Panc1 (cell line): ENCODE results near the gene ZHX3. TPM values are rescaled to one million over a fixed set of nuclear protein-coding genes. Genes with fewer than 3 reads are reported as not detected.

ENCODE experiments used
- ATAC-seq: fragments of 200-7000 bp; cut with Tn5 transposase; 2 replicates; pipeline ENCODE4 v1.9.1; 2020; ENCODE audit warnings: mild to moderate bottlenecking, moderate library complexity
- BruUV-seq: library from RNA; stranded (reverse); fragments of 400-500 nt; replicated peaks from 2 replicates; lab custom pipeline; 2021; lab: Mats Ljungman, UMichigan
- CTCF ChIA-PET: fragments of 300-600 bp; sonication (Branson Sonifier 250); formaldehyde crosslinking; loops from one replicate; lab custom pipeline; 2022; ENCODE audit warnings: antibody characterized with exemption; lab: Charles Lee
- POLR2A ChIA-PET: fragments of 300-600 bp; sonication (Branson Sonifier 250); formaldehyde crosslinking; loops from one replicate; lab custom pipeline; 2022; ENCODE audit warnings: antibody characterized with exemption; lab: Charles Lee
- DNase-seq: peaks from one replicate; pipeline ENCODE4 v3.0.0-alpha.2; 2010; ENCODE audit warnings: low read depth, low spot score
- H3K27ac ChIP-seq: 2 replicates; pipeline ENCODE4 v1.5.1; 2011; ENCODE audit warnings: mild to moderate bottlenecking, low read length, inconsistent platforms
- H3K27me3 ChIP-seq: fragments of 200-500 bp; sonication (Bioruptor generic); 2 replicates; pipeline ENCODE4 v1.6.0; 2014; ENCODE audit warnings: low read length, inconsistent platforms; ENCODE audit not compliant: control insufficient read depth, insufficient read depth
- H3K36me3 ChIP-seq: fragments of 200-500 bp; sonication (Bioruptor generic); 2 replicates; pipeline ENCODE4 v1.5.1; 2014; ENCODE audit warnings: inconsistent platforms, mild to moderate bottlenecking, low read length, moderate library complexity; ENCODE audit not compliant: control insufficient read depth, insufficient read depth
- H3K4me1 ChIP-seq: 2 replicates; pipeline ENCODE4 v1.5.1; 2011; ENCODE audit warnings: inconsistent platforms, mild to moderate bottlenecking, low read length, moderate library complexity; ENCODE audit not compliant: control insufficient read depth, insufficient read depth
- H3K4me3 ChIP-seq, 2 experiments: 2 replicates each; pipeline ENCODE4 v1.5.1; 2011 to 2012; ENCODE audit warnings: low read depth in 2 of 2, low read length in 2 of 2, mild to moderate bottlenecking in 2 of 2, inconsistent platforms in 1 of 2, moderate library complexity in 1 of 2
- H3K9me3 ChIP-seq: fragments of 200-500 bp; sonication (Bioruptor generic); 2 replicates; pipeline ENCODE4 v1.5.1; 2014; ENCODE audit warnings: low read depth, mild to moderate bottlenecking, inconsistent platforms, low read length, moderate library complexity; ENCODE audit not compliant: control insufficient read depth, insufficient read depth
- CTCF ChIP-seq: fragments of 450-650 bp; IDR thresholded peaks from 2 replicates; pipeline ENCODE4 v1.5.1; 2017; ENCODE audit warnings: mild to moderate bottlenecking
- POLR2AphosphoS5 ChIP-seq: IDR thresholded peaks from 2 replicates; pipeline ENCODE4 v1.6.1; 2012; ENCODE audit warnings: mild to moderate bottlenecking, low read depth, low read length, moderate library complexity
- REST ChIP-seq, 2 experiments: IDR thresholded peaks; 2 replicates each; pipeline ENCODE4 v1.6.1; 2011 to 2012; ENCODE audit warnings: low read depth in 2 of 2, control low read depth in 1 of 2, low read length in 1 of 2, mild to moderate bottlenecking in 1 of 2, moderate library complexity in 1 of 2; ENCODE audit not compliant: insufficient read depth in 1 of 2
- SIN3A ChIP-seq: IDR thresholded peaks from 2 replicates; pipeline ENCODE4 v1.6.1; 2012; ENCODE audit warnings: low read depth, mild to moderate bottlenecking, low read length, moderate library complexity, borderline replicate concordance; ENCODE audit not compliant: insufficient read depth
- TCF7L2 ChIP-seq: IDR thresholded peaks from 2 replicates; pipeline ENCODE4 v1.6.1; 2011; ENCODE audit warnings: mild to moderate bottlenecking, low read depth, low read length, inconsistent platforms
- in situ Hi-C: cut with HindIII; loops from 2 replicates; pipeline ENCODE4 v1.10.0; 2016; ENCODE audit warnings: low sequenced_read_pairs, low pct_unique_long_range_greater_than_20kb
- intact Hi-C: fragments of 100-400 bp; cut with micrococcal nuclease; formaldehyde crosslinking; loops from one replicate; pipeline ENCODE4 v1.10.0; 2022; ENCODE audit not compliant: unreplicated experiment
- total RNA-seq: library from RNA; stranded (reverse); gene quantifications from one replicate; pipeline ENCODE4 v1.2.1, GENCODE V29; 2021; ENCODE audit not compliant: unreplicated experiment

The ZHX3 gene
- total RNA-seq, 1 experiment from 2014 or later: 19.8 TPM

- CTCF ChIA-PET: no interaction called here
- Histone ChIP-seq H3K27ac (no peak overlapping the region), H3K36me3 (no peaks in the 10 kb centered on the region), H3K9me3 (no peaks in the 10 kb centered on the region), H3K27me3 (no peaks in the 10 kb centered on the region), H3K4me1 (no peaks in the 10 kb centered on the region), H3K4me3 (no peak overlapping the region)
- intact Hi-C loops (no loop called here), in situ Hi-C loops (no loop called here)
- no peak for TF ChIP-seq CTCF
- TF ChIP-seq POLR2AphosphoS5: no peak
- TF ChIP-seq SIN3A: no peak
- TF ChIP-seq REST (IDR thresholded peaks at IDR 0.05; ENCODE audit: insufficient read depth in 1 of 2, low read depth in 2 of 2, low read length in 1 of 2): no peak
- TF ChIP-seq TCF7L2: no peak
- ATAC-seq: no peak
- no TSS peak for BruUV-seq
- DNase-seq: no peak
- POLR2A ChIA-PET: no interaction called here
Observed at GRCh38 chr20:41272339-41272738, 45.2 kb downstream of the ZHX3 start.

- no peak for TF ChIP-seq CTCF
- TF ChIP-seq POLR2AphosphoS5: no peak
- no peak for TF ChIP-seq SIN3A
- TF ChIP-seq TCF7L2: no peak
- TF ChIP-seq REST (IDR thresholded peaks at IDR 0.05; ENCODE audit: insufficient read depth in 1 of 2, low read depth in 2 of 2, low read length in 1 of 2): no peak
- in situ Hi-C loops (no loop called here), intact Hi-C loops (no loop called here)
- ChIA-PET POLR2A (interaction anchor here (0.6 kb wide), 1 partner anchor 1598 kb away, joined by 15 read pairs; no protein-coding TSS in a partner anchor), CTCF (no interaction called here)
- no peak overlapping the region for H3K4me3 ChIP-seq
- DNase-seq: no peak
- H3K27me3 ChIP-seq: no peaks in the 10 kb centered on the region
- ATAC-seq: no peak
- H3K27ac ChIP-seq: no peak overlapping the region
- BruUV-seq: no TSS peak
- no peaks in the 10 kb centered on the region for H3K9me3 ChIP-seq
- no peaks in the 10 kb centered on the region for H3K36me3 ChIP-seq
- no peaks in the 10 kb centered on the region for H3K4me1 ChIP-seq
Observed at GRCh38 chr20:41268917-41269652, 48.4 kb downstream of the ZHX3 start.
